GM12878 (cell line): Measurements from ENCODE around the gene COL4A1. TPM values are rescaled to one million over a fixed set of nuclear protein-coding genes. Genes with fewer than 3 reads are reported as not detected.

Experiments used
- ATAC-seq: fragments of 200-7000 bp; cut with Tn5 transposase; 3 replicates; pipeline ENCODE4 v1.9.1; 2020; ENCODE audit warnings: mild to moderate bottlenecking, moderate library complexity
- BruUV-seq: library from RNA; stranded (reverse); fragments of 400-500 nt; replicated peaks from 2 replicates; lab custom pipeline; 2021; lab: Mats Ljungman, UMichigan
- CTCF ChIA-PET: fragments of 300-600 bp; sonication (Branson Sonifier 250); formaldehyde crosslinking; extraction: SDS; loops from one replicate; lab custom pipeline; 2021; ENCODE audit warnings: inconsistent platforms; lab: Yijun Ruan, JAX
- POLR2A ChIA-PET: fragments of 350-600 bp; formaldehyde crosslinking; extraction: SDS; loops from one replicate; lab custom pipeline; 2021; ENCODE audit warnings: inconsistent platforms; lab: Charles Lee
- RAD21 ChIA-PET: fragments of 300-600 bp; sonication (Branson Sonifier 250); formaldehyde crosslinking; loops from one replicate; lab custom pipeline; 2023; ENCODE audit warnings: antibody characterized with exemption; ENCODE audit not compliant: unreplicated experiment; lab: Charles Lee
- SMC1A ChIA-PET: fragments of 300-600 bp; sonication (Branson Sonifier 250); formaldehyde crosslinking; loops from one replicate; lab custom pipeline; 2023; ENCODE audit not compliant: unreplicated experiment, uncharacterized antibody; lab: Charles Lee
- DNase-seq: peaks from one replicate; pipeline ENCODE4 v3.0.0-alpha.2; 2011; ENCODE audit warnings: low read depth, low spot score
- FAIRE-seq: peaks from 3 replicates; lab custom pipeline; 2011; peaks lifted over from hg19 to GRCh38; lab: Jason Lieb, UNC
- H2AFZ ChIP-seq: 2 replicates; pipeline ENCODE4 v1.6.0; 2011; ENCODE audit warnings: low read depth, low read length, control low read depth; ENCODE audit not compliant: control insufficient read depth
- H3K27ac ChIP-seq: 2 replicates; pipeline ENCODE4 v1.5.1; 2011; ENCODE audit warnings: control low read depth; ENCODE audit not compliant: control insufficient read depth, insufficient read depth
- H3K27me3 ChIP-seq, 2 experiments: replicated peaks in 1 of 2; 2 replicates each; pipeline versions ENCODE4 v1.6.0 to v1.6.1; 2011; ENCODE audit warnings: low read length in 1 of 2; ENCODE audit not compliant: control insufficient read depth in 2 of 2, insufficient read depth in 2 of 2
- H3K36me3 ChIP-seq, 2 experiments: 2 replicates each; pipeline ENCODE4 v1.5.1; 2011; ENCODE audit warnings: low read length in 1 of 2; ENCODE audit not compliant: control insufficient read depth in 2 of 2, insufficient read depth in 2 of 2
- H3K4me1 ChIP-seq: 2 replicates; pipeline ENCODE4 v1.6.1; 2011; ENCODE audit warnings: mild to moderate bottlenecking, low read length, moderate library complexity, mixed read lengths; ENCODE audit not compliant: control insufficient read depth, insufficient read depth
- H3K4me2 ChIP-seq: 2 replicates; pipeline ENCODE4 v1.6.0; 2011; ENCODE audit warnings: control low read depth; ENCODE audit not compliant: control insufficient read depth, insufficient read depth
- H3K4me3 ChIP-seq: fragments of 200-600 bp; sonication (generic); 2 replicates; pipeline ENCODE4 v1.5.1; 2016
- H3K79me2 ChIP-seq: 2 replicates; pipeline ENCODE4 v1.6.0; 2011; ENCODE audit warnings: low read length; ENCODE audit not compliant: control insufficient read depth, insufficient read depth
- H3K9ac ChIP-seq: 2 replicates; pipeline ENCODE4 v1.8.0; 2011; ENCODE audit warnings: low read length, control low read depth, mixed read lengths; ENCODE audit not compliant: control insufficient read depth, insufficient read depth
- H3K9me3 ChIP-seq: replicated peaks from 3 replicates; pipeline ENCODE4 v1.5.1; 2011; ENCODE audit warnings: mild to moderate bottlenecking, low read length; ENCODE audit not compliant: control insufficient read depth, insufficient read depth
- H4K20me1 ChIP-seq: 2 replicates; pipeline ENCODE4 v1.6.0; 2011; ENCODE audit not compliant: control insufficient read depth, insufficient read depth
- ASH2L ChIP-seq: fragments of 300-600, 200-600 bp; sonication (generic); IDR thresholded peaks from 2 replicates; pipeline ENCODE4 v1.6.1; 2017; ENCODE audit warnings: low read depth, mild to moderate bottlenecking, borderline replicate concordance
- ATF3 ChIP-seq: IDR thresholded peaks from 2 replicates; pipeline ENCODE4 v1.6.1; 2011; ENCODE audit warnings: low read depth, mild to moderate bottlenecking, low read length, moderate library complexity, borderline replicate concordance; ENCODE audit errors: extremely low read depth
- EGR1 ChIP-seq, 2 experiments: IDR thresholded peaks; 1 replicate in 1 of 2; 2 replicates in 1 of 2; pipeline ENCODE4 v1.6.1; 2011 to 2012; ENCODE audit warnings: low read depth in 2 of 2, low read length in 2 of 2, borderline replicate concordance in 1 of 2, mild to moderate bottlenecking in 1 of 2, moderate library complexity in 1 of 2
- ETV6 ChIP-seq, 2 experiments: fragments of 450-650 bp in 1 of 2; IDR thresholded peaks in 1 of 2; conservative IDR thresholded peaks in 1 of 2; 2 replicates each; pipeline ENCODE4 v1.6.1; 2014; ENCODE audit warnings: antibody characterized with exemption in 1 of 2, borderline replicate concordance in 1 of 2, low read depth in 1 of 2, mild to moderate bottlenecking in 1 of 2, moderate library complexity in 1 of 2
- FOS ChIP-seq: IDR thresholded peaks from 3 replicates; pipeline ENCODE4 v1.6.1; 2011; ENCODE audit warnings: borderline replicate concordance; ENCODE audit not compliant: insufficient read length; ENCODE audit errors: extremely low read depth
- FOXM1 ChIP-seq: IDR thresholded peaks from 2 replicates; pipeline ENCODE4 v1.6.1; 2012; ENCODE audit warnings: low read depth, mild to moderate bottlenecking, inconsistent platforms, low read length, moderate library complexity
- HDGF ChIP-seq: fragments of 450-650 bp; IDR thresholded peaks from 2 replicates; pipeline ENCODE4 v1.6.1; 2016; ENCODE audit warnings: antibody characterized with exemption
- IKZF1 ChIP-seq: fragments of 450-650 bp; conservative IDR thresholded peaks from 2 replicates; pipeline ENCODE4 v1.6.1; 2017; ENCODE audit warnings: antibody characterized with exemption, mild to moderate bottlenecking
- IRF3 ChIP-seq: fragments of 450-650 bp; IDR thresholded peaks from 2 replicates; pipeline ENCODE4 v1.6.1; 2014; ENCODE audit warnings: mild to moderate bottlenecking
- MAX ChIP-seq: IDR thresholded peaks from 2 replicates; pipeline ENCODE4 v1.6.1; 2012; ENCODE audit warnings: low read depth, low read length, improper control_type of control experiment
- MTA2 ChIP-seq: fragments of 450-650 bp; IDR thresholded peaks from 2 replicates; pipeline ENCODE4 v1.6.1; 2016; ENCODE audit warnings: low read depth, mild to moderate bottlenecking, moderate library complexity
- MTA3 ChIP-seq: IDR thresholded peaks from 2 replicates; pipeline ENCODE4 v1.6.1; 2012; ENCODE audit warnings: low read length, inconsistent platforms, borderline replicate concordance
- POLR2AphosphoS2 ChIP-seq: IDR thresholded peaks from 2 replicates; pipeline ENCODE4 v1.6.1; 2011; ENCODE audit warnings: low read depth, mild to moderate bottlenecking, low read length, improper control_type of control experiment, moderate library complexity
- POLR2AphosphoS5 ChIP-seq: IDR thresholded peaks from 2 replicates; pipeline ENCODE4 v1.6.1; 2011; ENCODE audit warnings: mild to moderate bottlenecking, low read length, inconsistent platforms
- RBBP5 ChIP-seq: fragments of 200-600 bp; sonication (generic); conservative IDR thresholded peaks from 2 replicates; pipeline ENCODE4 v1.6.1; 2016
- RELA ChIP-seq: fragments of 450-650 bp; IDR thresholded peaks from 2 replicates; pipeline ENCODE4 v1.8.0; 2014; ENCODE audit warnings: borderline replicate concordance; ENCODE audit not compliant: partially characterized antibody
- SMAD1 ChIP-seq: fragments of 450-650 bp; IDR thresholded peaks from 2 replicates; pipeline ENCODE4 v1.6.1; 2018; ENCODE audit warnings: mild to moderate bottlenecking, low read depth; ENCODE audit not compliant: partially characterized antibody
- SREBF2 ChIP-seq: IDR thresholded peaks from 2 replicates; pipeline ENCODE4 v1.6.1; 2012; ENCODE audit warnings: mild to moderate bottlenecking, low read length
- SUZ12 ChIP-seq: fragments of 200-600 bp; sonication (generic); IDR thresholded peaks from one replicate; pipeline ENCODE4 v1.6.1; 2018; ENCODE audit warnings: antibody characterized with exemption, mild to moderate bottlenecking; ENCODE audit not compliant: unreplicated experiment
- ZNF274 ChIP-seq: IDR thresholded peaks from one replicate; pipeline ENCODE4 v1.8.0; 2011; ENCODE audit not compliant: insufficient read length, insufficient read depth
- WGBS: methylation state at CpG from one replicate; pipeline ENCODE4 v1.1.6; 2016; ENCODE audit warnings: low lambda C conversion rate; ENCODE audit not compliant: insufficient replicate concordance, insufficient coverage; ENCODE audit errors: missing lambda C conversion rate; 5-methylcytosine and 5-hydroxymethylcytosine counted together
- in situ Hi-C: fragments of 300-500 bp; cut with MboI; formaldehyde crosslinking; loops from 9 replicates; pipeline ENCODE4 v1.14.3; 2018; ENCODE audit warnings: mixed read lengths
- intact Hi-C: fragments of 100-400 bp; cut with micrococcal nuclease; formaldehyde crosslinking; loops from one replicate; pipeline ENCODE4 v1.14.2; 2022; ENCODE audit not compliant: unreplicated experiment
- polyA plus RNA-seq, 11 experiments: library from polyadenylated mRNA; depleted of rRNA in 4 of 11; unstranded in 6 of 11; stranded (reverse) in 5 of 11; fragments of >200 nt; fragmentation: Nextera tagmentation in 4 of 11; fragmentation: Illumina TruSeq in 1 of 11; extraction: Ambion mirVana in 4 of 11; extraction: Trizol in 1 of 11; gene quantifications; 1 replicate in 1 of 11; 2 replicates in 10 of 11; pipeline versions ENCODE4 v1.2.1 to v1.2.3, GENCODE V29; 2011 to 2016; ENCODE audit warnings: inconsistent platforms in 2 of 11, missing spikeins in 2 of 11, low read depth in 1 of 11
- total RNA-seq, 4 experiments: library from RNA; depleted of rRNA in 3 of 4; stranded (reverse); fragments of >200 nt in 3 of 4; fragmentation: Illumina TruSeq in 1 of 4; extraction: Trizol in 1 of 4; gene quantifications; 2 replicates each; pipeline versions ENCODE4 v1.2.1 to v1.2.3, GENCODE V29; 2013 to 2021

COL4A1 gene
- total and polyA plus RNA-seq, 10 of the 15 experiments (the other 5 are each of a cell fraction or from before 2014, with no cell fraction given), result 0.07 to 0.31 (median 0.13) TPM; not detected in 6

- Histone ChIP-seq H2AFZ (no peak overlapping the region), H3K4me3 (no peak overlapping the region), H3K4me2 (no peak overlapping the region), H3K36me3 (no peaks in the 10 kb centered on the region), H3K79me2 (no peaks in the 10 kb centered on the region), H3K9ac (no peak overlapping the region), H3K9me3 (no peaks in the 10 kb centered on the region; the same call in 2 of the 3 replicates), H3K27me3 (no peaks in the 10 kb centered on the region), H4K20me1 (no peaks in the 10 kb centered on the region), H3K4me1 (peaks cover 5% of the 10 kb centered on the region), H3K27ac (no peak overlapping the region)
- TF ChIP-seq POLR2AphosphoS5 (no peak), MAX (no peak), ATF3 (no peak), SREBF2 (no peak), ETV6 (conservative IDR thresholded peaks at IDR 0.05 in 1 of 2, IDR thresholded peaks at IDR 0.05 in 1 of 2; ENCODE audit: borderline replicate concordance in 1 of 2, low read depth in 1 of 2) (no peak), FOXM1 (no peak), EGR1 (IDR thresholded peaks at IDR 0.05; ENCODE audit: borderline replicate concordance in 1 of 2, low read depth in 2 of 2, low read length in 2 of 2) (no peak), SMAD1 (no peak), HDGF (no peak), IKZF1 (no peak), SUZ12 (no peak), RBBP5 (no peak), FOS (no peak), RELA (no peak), MTA3 (no peak), ASH2L (no peak), MTA2 (no peak), POLR2AphosphoS2 (no peak), IRF3 (no peak), ZNF274 (no peak)
- intact Hi-C loops (no loop called here), in situ Hi-C loops (no loop called here)
- 65% methylated on average over 16 of the region's 16 CpGs for WGBS
- ChIA-PET POLR2A (no interaction called here), RAD21 (no interaction called here), SMC1A (interaction anchor here (0.7 to 1.2 kb wide), 2 partner anchors 17 to 119 kb away, joined by 3 read pairs; no protein-coding TSS in a partner anchor), CTCF (interaction anchor here (1.0 kb wide), 1 partner anchor 11 kb away, joined by 4 read pairs; no protein-coding TSS in a partner anchor)
- BruUV-seq, result no TSS peak
- DNase-seq (no peak), FAIRE-seq (no peak), ATAC-seq (no peak)
Observed at GRCh38 chr13:110343241-110343865, 36.4 kb upstream of the COL4A1 start.
